ENCODE results near the gene CCDC188.
A peak's percentile ranks its signal among the peaks of the same experiment; 100 is the strongest.
"Not testable (repeated sequence)": the region's sequence is repeated elsewhere in the genome, so short reads cannot be mapped to it uniquely, and the experiment has no call there.

CCDC188 gene

GRCh38 chr22:20169253-20169822, 18.5 kb upstream of the CCDC188 start:
- DNase-seq (ENCODE audit: low read depth): no peak

DNA sequence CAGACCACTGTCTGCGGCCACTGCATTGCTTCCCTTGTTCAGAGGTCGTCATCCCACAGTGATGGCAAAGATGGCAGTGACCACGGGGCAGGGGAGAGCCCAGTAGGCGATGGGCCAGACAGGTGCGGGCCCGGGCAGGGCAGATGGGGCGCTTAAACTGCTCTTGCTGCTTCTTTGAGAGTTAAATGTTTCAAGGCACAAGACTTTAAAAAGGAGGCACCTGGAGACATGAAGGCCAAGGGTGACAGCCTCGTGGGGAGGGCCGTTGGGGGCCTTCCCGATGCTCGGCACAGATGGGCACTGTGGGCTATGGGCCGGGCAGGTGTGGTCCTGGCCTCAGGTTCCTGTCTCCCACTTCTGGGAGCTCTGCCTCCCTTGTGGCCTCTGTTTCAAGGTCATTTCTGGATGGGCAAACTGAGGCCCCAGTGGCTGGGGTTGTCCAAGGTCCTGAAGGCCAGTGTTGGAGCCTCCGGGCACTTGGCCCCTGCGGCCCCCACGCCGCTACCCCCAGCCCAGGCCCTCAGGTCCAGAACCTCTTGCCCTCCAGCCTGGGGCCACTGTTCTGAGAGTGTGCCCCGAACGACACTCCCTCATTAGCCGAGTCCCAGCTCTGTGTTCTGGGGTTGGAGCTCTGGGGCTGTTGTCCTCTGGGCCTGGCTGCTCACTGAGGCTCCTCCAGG, 16.9 kb upstream of the CCDC188 start:
- DNase-seq (ENCODE audit: low read depth): no peak

GRCh38 chr22:20166703-20167102, 15.8 kb upstream of the CCDC188 start:
- DNase-seq (ENCODE audit: low read depth): no peak

DNA sequence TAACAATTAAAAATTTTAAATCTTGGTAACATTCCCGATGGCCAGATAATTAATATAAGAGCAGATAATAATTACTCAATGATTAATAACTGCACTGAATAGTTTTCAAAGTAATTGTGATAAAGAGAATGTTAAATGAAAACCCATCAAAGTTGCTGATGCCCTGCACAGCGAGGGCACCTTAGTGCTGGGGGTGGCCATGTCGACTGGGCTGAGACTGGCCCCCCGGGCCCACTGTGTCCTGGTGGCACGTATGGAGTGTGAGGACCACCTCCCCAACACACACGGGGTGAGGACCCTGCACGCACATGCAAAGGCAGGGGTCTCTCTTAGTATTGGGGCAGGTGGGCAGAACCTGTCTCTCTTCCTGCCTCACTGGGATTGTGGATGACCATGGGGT, 15.1 kb upstream of the CCDC188 start:
- DNase-seq (ENCODE audit: low read depth): no peak

- DNase-seq (ENCODE audit: low read depth): no peak
Measured at GRCh38 chr22:20165421-20165820, 14.6 kb upstream of the CCDC188 start.

DNA sequence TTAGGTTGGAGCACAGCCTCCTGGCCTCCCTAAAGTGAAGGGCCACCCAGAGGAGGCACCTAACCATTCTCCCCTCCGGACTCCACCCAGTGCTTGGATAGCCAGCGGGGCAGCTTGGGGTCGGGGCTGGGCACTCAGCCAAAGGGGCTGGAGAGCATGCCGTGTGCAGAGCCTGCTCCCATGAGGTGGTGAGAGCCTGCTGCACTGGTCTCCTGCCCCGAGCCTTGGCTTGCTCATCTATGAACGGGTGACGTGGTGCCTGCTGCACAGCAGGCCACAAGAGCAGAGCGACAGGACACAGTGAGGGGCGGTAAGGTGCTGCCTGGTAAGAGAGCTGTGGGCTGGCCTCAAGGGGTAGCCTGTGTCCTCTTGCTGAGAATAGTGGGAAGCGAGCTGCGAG, 14.0 kb upstream of the CCDC188 start:
- DNase-seq (ENCODE audit: low read depth): no peak

GRCh38 chr22:20160041-20160440, 9.2 kb upstream of the CCDC188 start:
- DNase-seq (ENCODE audit: low read depth): no peak

GRCh38 chr22:20159531-20159930, 8.7 kb upstream of the CCDC188 start:
- not testable (repeated sequence) for DNase-seq (ENCODE audit: low read depth)

DNA sequence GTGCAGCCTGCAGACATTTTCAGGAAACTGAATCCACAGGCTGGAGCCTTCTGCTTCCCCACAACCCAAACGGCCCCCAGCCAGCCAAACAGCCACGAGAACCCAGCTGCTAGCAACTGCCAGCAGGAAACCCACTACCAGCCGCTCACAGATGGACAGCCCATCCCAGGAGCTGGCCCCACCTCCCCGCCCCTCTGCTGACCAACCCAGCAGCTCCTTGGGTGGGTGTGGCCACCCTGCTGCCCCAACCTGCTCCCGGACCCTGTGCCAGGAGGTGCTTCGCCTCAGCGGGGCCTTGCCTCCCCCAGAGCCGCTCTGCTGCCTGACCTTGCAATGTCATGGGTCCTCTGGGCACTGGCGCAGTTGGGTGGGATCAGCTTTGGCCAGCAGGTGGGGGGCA, 8.2 kb upstream of the CCDC188 start:
- no peak for DNase-seq (ENCODE audit: low read depth)

- no peak for DNase-seq (ENCODE audit: low read depth)
Measured at GRCh38 chr22:20158391-20159036, 7.7 kb upstream of the CCDC188 start.

DNA sequence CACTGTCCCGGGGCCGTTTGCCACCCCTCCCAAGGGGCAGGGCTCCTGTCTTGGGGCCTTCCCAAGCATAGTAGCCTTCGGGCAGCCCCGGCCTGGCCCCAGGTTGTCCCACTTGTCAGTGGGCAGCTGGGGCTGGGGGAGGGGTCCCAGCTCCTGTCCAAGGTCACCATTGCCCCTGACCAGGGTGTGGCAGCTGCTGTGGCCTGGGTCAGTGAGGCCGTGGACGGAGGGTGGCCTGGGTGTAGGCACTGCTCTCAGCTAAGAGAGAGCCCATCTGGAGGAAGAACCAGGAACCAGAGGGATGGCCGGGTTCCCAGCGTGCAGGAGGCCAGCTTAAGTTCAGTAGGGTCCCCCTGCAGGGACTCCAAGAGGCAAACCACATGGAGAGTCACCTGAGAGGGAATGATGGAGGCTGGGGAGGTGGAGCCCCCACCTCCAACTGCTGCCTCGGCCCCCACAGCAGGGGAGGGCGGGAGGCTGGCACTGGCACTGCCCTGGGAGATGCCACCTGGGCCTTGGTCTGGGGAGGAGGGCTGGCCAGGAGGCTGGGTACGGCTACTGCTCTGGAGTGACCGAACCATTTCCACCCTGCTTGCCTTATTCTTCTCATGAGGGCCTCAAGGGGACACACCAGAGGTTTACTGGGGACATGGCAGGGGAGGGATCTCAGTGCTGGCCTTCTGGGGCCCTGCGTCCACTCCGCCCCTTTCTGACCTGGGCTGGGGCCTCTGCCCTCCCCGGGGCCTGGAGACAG, 6.8 kb upstream of the CCDC188 start:
- DNase-seq (ENCODE audit: low read depth): no peak

DNA sequence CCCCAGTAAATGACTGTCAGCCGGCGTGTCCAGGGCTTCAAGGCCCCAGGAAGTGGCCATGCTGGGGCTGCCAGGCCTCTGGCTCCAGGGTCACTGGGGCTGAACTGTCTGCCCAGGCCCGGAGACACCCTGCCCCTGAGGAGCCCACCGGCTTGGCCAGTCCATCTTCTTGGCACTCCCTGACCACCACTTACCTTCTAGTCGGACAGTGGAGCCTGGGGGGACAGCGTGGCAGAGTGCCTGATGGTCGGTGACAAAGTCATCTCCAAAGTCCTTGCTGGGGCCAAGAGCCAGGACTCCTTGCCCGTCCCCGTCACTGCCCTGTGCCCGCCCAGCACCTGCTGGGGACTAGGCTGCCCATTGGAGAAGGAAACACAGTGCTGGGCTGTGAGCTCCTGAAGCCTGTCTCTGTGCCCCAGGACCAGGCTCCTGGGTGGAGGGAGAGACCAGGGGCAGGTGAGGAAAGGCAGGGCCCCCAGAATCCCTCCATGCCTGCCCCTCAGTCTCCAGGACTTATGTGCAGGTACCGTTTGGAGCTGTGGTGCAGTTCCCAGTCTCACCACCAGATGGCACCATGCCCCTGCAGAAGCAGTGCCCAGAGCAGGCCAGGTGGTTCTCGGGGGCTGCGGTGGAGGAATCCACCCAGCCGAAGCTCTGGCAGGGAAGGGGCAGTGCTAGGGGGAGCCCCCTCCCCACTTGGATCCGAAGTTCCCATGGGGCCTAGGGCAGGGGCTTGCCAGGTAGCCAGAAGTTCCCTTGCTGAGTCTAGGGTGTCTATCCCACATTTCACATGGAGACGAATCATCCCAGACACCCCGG, 6.0 kb upstream of the CCDC188 start:
- peak; percentile 85 for DNase-seq (ENCODE audit: low read depth)

GRCh38 chr22:20156042-20156389, 5.2 kb upstream of the CCDC188 start:
- no peak for DNase-seq (ENCODE audit: low read depth)

DNA sequence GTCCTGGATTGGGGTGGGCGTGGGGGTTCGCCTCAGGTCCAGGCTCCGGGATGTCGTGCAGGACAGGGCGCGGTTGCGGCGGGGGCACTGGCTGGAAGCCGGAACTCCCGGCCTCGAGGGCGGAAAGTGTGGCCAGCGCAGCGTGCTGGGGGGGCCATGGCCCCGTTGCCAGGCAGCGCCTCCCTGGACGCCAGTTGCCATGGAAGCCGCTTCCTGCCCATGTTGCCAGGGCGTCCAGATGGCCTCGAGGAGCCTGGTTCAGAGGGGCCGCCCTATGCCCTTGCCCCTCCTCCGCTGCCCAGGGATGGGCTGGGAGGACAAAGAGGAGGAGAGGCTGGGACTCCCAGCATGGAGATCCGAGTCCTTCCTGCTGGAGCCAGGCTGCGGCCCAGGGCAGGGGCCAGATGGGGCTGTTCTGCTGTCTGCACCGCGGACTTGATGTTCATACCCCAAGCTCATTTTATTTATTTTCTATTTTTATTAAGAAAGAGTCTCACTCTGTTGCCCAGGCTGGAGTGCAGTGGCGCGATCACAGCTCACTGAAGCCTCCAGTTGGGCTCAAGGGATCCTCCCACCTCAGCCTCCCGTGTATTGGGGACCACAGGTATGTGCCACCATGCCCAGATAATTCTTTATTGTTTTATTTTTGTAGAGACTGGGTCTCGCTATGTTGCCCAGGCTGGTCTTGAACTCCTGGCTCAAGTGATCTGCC, 4.6 kb upstream of the CCDC188 start:
- DNase-seq (ENCODE audit: low read depth): no peak

DNA sequence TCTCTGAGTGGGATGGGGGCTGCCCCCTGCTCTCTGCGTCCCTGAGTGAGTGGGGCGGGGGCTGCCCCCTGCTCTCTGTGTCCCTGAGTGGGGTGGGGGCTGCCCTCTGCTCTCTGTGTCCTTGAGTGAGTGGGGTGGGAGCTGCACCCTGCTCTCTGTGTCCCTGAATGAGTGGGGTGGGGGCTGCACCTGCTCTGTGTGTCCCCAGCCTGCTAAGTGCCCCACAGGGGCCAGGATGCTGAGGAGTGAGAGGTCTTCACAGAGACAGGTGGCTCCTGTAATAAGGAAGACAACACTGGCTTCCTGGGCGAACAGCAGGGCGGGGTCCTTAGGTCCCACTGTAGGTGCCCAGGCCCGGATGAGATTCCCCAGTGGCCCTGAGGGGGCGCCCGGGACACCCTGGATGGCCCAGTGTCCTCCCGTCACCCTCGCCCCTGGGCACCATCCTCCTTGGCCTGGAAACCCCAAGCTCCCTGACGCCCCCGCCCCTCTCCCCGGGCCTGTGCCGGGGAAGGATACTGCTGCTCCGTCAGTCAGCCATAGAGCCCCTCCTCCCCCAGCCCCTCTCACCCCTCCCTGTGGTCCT, 3.8 kb upstream of the CCDC188 start:
- DNase-seq (ENCODE audit: low read depth): no peak

- no peak for DNase-seq (ENCODE audit: low read depth)
Measured at GRCh38 chr22:20153945-20154344, 3.1 kb upstream of the CCDC188 start.

GRCh38 chr22:20152464-20152890, 1.6 kb upstream of the CCDC188 start:
- no peak for DNase-seq (ENCODE audit: low read depth)

DNA sequence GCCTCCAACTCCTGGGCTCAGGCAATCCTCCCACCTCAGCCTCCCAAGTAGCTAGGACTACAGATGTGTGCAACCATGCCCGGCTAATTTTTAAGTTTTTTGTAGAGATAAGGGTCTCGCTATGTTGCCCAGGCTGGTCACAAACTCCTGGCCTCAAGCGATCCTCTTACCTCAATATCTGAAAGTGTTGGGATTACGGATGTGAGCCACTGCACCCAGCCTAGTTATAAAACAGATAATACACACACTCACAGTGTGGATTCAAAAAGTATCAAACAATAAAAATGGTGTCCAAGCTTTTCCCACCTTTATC, 377 bp upstream of the CCDC188 start:
- DNase-seq (ENCODE audit: low read depth): no peak

GRCh38 chr22:20149257-20150250, 1.3 kb downstream of the CCDC188 start:
- no peak for DNase-seq (ENCODE audit: low read depth)

GRCh38 chr22:20148414-20148813, 2.4 kb downstream of the CCDC188 start:
- DNase-seq (ENCODE audit: low read depth): no peak

Measured in stimulated activated CD8-positive, alpha-beta memory T cell treated with anti-CD3 and anti-CD28 coated beads, Interleukin-4, amount 100 ng/mL, for 24 hours (primary cell).